ACHN (cell line): ENCODE results near the gene GBA2.

ENCODE experiments used
- DNase-seq: peaks from one replicate; pipeline ENCODE4 v3.0.0-alpha.2; 2015
- in situ Hi-C: cut with HindIII; loops from 2 replicates; pipeline ENCODE4 v1.10.0; 2017; ENCODE audit warnings: low sequenced_read_pairs, low pct_ligation_motif_present, low pct_unique_long_range_greater_than_20kb

The GBA2 gene

DNA sequence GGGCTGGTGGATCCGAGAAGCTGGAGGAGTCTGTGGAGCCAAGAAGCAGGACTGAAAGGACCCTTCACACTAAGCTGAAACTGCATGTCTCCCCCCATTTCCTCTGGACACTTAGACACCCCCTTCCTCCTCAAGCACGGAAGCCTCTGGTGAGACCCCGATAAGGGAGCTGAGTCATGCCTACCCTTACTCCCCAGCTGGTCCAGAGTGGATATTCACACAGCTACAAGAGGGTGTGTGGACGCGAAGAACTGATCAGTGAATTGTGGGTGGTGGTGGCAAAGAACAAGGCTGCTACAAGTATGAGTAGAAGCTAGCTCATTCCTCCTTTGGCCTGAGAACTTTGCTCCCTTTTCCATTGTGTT lies 21.4 kb downstream of the GBA2 start:
- in situ Hi-C loops: no loop called here
- DNase-seq: no peak

DNA sequence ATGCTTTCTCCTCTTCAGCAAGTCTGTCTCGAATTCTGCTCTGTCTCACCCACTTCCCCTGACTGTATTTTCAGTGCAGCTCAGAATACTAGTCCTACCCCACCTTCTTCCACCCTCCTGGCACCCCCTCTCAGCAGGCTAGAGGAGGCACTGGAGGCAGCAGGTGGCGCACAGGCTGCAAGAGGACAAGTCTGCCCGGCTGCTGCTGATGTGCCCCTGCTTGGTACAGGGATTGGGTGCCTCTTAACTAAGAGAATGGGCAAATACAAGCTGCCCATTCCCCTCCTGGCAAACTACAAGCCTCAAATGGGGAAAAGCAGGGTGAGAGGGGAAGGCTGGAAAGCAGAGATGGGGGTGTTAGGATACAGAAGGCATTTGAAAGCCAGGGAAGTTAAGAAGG lies 22.1 kb downstream of the GBA2 start:
- DNase-seq: peak; percentile 72

DNA sequence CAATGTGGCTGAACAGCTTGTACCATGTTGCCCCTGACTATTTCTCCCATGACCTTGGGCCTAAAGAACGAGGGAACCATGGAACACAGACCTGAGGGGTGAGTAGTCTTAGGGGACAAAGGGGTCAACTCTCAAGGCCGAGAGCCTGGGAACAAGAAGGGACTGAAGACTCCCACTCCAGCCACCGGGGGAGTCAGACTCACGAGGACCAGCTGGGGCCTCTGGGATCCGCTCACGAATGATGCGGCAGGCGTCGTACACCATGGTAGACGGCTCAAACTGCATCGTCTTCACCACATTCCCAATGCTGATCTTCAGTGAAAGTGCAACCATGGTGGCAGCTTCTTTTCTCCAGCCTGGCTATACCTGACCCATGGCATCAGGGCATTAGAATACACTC lies 23.7 kb downstream of the GBA2 start:
- in situ Hi-C loops: no loop called here
- DNase-seq: no peak

More for the DNA sequence above, 22.1 kb downstream of the GBA2 start:
- in situ Hi-C loops: no loop called here

DNA sequence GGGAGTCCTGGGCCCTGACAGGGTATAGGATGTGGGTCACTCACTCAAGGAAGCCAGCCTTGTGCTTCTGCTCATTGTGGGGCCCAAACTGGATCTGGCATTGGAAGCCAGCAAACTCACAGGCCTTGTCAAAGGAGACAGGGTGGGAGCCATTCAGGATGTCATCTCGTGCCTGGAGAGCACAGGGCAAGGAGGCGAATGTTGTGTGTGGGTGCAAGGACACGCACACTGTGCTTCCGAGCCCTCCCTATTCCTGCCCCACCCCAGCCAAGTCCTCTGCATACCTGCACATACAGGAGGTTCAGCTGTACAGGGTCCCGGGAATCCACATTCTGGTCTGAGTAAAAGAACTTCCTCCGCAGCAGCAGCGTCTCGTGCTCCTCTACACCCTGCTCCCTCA lies 25.1 kb downstream of the GBA2 start:
- in situ Hi-C loops: no loop called here
- DNase-seq: no peak

DNA sequence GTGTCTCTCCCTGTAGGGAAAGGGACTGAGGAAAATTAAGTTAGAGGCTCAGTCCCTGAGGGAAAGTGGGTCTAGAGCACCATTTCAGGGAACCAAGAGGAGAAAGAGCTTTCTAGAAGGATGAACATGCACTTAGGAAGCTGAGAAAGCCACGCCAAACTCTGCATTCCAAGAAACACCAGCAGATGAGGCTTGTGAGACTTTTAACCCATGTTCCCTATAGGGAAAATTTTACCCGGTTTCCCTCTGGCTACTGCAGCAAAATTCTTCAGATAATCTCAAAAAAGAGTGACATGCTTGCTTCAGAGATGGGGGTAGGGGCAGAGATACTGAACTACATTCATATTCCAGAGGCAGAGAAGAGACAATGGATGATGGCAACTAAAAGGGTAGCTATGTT lies 25.6 kb downstream of the GBA2 start:
- no peak for DNase-seq
- in situ Hi-C loops: no loop called here

DNA sequence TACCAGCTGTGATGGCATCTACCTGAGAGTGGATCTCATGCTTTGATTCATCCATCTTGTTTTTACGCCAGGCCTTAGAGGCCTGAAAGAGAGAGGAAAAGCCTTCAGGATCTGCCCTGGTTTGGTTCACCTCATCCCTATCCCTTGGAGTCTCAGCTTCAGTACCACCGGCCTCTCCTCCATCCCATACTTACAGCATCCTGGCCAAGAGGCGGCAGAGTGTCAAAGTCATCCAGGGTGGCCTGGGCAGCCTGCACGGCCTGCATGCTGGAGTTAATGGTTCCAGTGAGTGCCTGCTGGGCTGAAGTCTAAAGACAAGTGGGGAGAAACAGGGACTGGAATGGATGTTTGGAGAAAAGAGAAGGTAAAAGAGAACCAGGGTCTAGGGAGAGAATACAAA lies 29.5 kb downstream of the GBA2 start:
- in situ Hi-C loops: no loop called here
- DNase-seq: no peak

DNA sequence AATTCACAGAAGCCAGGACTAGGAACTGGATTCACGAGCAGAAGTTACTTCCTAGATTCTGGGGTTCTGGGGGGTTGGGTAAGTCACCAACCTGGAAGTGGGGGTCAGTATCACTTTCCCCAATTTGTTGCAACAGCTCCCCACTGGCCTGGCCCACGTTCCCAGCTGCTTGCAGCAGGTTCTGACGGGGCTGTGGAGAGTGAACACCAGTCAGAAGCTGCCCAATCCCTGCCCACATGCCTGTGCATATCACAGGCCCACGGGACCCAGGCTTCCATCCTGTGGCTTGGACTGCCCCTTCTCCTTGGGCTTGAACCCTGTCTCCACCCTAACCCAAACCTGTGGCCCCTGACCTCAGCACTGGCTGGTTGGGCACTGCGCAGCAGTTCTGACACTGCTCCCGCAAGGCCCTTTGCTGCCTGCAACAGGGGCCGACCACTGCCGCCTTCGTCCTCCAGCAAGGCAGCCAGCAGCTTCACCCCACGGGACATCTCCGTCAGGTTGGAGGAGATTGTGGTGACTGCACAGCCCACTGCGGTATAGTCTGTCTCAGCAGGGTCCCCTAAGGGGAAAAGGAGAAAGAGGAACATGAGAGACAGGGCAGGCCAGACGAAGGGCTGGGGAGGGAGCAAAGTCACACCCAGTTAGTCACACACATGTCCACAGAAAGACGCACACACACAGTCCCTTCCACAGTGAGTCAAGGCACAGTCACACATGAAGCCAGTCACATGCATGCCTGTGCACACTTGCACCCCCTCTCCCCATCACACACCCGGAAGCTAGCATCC lies 30.1 kb downstream of the GBA2 start:
- no peak for DNase-seq
- in situ Hi-C loops: no loop called here

DNA sequence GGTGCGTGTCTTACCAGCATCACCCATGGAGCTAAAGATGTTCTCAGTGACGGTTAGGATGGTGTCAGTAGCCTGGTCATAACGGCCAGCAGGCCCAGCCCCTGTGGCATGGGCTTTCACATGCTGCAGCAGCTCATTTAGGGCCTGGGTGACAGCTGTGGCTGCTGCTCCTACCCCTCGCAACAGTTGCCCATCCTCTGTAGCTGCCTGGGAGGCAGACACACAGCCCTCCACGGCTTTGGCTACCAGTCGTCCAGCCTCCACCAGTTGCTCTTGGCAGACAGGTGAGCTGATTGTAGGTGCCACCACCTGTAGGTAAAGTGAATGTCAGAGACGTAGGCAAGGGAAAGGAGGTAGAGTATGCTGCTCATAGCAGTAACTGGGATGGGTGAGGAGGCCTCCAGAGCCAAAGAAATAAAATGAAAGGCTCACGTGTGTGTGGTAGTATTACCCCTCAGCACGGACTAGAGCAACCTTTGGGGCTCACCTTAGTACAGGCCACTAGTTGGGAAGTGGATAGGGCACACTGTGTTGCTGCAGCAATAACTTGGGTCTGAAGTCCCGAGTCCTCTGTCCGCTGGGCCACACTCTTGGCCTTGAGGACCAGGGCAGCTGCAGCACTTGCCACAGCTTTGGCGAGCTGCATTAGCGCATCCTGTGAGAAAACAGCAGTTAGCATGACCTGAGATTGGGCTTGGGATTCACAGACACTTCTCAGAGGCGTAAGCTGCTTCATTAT lies 31.7 kb downstream of the GBA2 start:
- in situ Hi-C loops: no loop called here

DNA sequence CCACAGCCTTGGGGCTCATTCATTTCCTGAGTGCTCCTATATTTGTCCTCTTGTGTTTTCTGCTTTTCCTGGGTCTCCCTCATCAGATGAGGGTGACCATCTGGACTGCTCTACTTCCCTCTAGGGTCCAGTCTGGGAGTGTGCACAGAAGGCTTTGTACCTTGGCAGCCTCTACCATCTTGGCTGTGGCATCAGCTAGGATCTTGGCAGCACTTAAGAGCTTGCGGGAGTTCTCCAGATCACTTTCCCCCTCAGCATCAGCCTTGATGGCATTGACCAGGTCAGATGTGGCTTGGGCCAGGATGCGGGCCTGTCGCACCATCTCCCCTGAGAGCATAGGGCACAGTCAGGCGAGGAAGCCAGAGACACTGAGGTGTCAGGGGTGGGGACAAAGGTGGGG lies 32.8 kb downstream of the GBA2 start:
- in situ Hi-C loops: no loop called here
- no peak for DNase-seq

More for the DNA sequence above, 31.7 kb downstream of the GBA2 start:
- no peak for DNase-seq

DNA sequence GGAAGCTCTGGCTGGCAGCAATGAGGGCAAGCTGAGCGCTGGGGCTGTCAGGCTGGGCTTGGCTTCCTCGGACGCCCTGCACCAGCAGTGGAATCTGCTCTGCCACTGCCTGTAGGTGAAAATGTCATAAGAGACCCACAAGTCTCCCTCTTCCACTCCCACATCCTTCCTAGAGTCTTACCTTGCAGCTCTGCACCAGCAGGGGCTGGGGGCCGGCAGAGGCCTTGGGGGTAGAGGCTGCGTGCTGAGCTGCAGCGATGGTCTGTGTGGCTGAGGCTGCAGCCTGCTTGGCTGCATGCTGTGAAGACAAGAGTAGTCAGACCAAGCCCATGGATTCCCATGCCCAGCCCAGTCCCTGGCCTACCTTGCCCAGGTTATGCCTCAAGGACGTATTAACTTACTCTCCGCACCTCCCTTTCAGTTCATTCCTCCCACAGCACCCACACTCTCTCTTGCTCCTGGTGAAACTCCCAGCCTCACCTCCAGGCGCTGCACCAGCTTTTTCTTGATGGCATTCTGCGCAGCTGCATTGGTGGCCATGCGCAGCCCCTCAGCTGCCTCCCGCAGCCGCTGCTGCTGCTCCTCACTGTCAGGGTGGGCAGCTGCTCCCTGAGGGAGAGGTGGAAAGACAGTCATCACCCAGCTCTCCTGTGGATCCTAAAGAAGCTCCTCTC lies 34.3 kb downstream of the GBA2 start:
- in situ Hi-C loops: no loop called here
- DNase-seq: no peak

DNA sequence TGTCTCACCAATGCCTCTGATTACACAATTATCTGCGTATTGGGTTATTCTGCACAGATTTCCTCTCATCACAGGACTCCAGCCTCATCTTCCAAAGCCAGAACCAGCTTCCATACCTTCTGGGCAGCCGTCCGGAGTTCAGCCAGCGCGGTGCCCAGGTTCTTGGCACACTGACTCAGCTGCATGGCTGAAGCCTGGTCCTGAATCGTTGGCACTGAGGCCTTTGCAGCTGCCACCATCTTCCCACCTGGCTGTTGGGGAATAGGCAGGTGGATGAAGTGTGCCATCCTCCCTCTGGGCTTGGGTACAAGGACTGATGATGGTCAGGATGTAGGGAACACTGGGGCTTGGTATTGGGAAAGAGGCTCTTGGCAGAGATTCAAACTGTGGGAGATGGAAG lies 34.9 kb downstream of the GBA2 start:
- DNase-seq: no peak
- in situ Hi-C loops: no loop called here

DNA sequence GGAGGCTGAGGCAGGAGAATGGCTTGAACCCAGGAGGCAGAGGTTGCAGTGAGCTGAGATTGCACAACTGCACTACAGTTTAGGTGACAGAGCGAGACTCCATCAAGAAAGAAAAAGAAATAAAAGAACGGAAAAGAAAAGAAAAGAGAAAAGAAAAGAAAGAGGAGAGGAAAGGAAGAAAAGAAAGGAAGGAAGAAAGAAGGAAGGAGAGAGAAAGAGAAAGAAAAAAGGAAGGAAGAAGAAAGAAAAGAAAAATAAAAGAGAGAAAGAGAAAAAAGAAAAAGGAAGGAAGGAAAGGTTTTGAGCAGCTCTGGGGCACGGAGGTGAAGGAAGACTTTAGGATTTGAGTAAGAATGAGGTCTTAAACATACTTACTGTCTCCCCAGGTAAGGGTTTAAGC lies 35.5 kb downstream of the GBA2 start:
- no peak for DNase-seq
- in situ Hi-C loops: no loop called here

DNA sequence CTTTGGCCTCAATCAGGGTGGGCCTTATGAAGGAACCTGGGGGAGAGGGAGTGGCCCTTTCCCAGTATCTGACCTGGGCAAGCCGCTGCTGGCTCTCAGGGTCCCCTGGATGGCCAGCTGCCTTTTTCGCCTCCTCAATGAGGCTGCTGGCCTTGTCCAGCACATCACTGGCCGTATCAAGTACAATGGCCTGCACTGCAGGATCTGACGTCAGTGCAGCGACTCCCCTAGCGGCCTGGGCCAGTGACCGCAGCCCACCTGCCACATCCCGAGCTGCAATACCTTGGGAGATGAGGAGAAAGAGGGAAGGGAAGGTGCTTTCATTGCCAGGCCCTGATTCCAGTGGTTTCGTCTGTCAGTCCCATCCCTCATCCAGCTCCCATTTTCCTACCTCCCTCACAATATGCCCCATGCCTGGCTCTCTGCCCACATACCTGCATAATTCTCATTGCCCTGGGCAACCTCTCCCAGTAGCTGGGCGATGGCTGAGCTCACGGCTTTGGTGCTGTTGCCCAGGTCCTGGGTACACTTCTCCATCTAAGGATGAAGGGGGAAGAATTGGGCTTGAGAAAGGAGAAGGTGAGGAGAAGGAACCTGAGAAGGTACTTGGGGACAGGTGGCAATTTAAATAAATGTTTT lies 36.1 kb downstream of the GBA2 start:
- in situ Hi-C loops: no loop called here
- no peak for DNase-seq

DNA sequence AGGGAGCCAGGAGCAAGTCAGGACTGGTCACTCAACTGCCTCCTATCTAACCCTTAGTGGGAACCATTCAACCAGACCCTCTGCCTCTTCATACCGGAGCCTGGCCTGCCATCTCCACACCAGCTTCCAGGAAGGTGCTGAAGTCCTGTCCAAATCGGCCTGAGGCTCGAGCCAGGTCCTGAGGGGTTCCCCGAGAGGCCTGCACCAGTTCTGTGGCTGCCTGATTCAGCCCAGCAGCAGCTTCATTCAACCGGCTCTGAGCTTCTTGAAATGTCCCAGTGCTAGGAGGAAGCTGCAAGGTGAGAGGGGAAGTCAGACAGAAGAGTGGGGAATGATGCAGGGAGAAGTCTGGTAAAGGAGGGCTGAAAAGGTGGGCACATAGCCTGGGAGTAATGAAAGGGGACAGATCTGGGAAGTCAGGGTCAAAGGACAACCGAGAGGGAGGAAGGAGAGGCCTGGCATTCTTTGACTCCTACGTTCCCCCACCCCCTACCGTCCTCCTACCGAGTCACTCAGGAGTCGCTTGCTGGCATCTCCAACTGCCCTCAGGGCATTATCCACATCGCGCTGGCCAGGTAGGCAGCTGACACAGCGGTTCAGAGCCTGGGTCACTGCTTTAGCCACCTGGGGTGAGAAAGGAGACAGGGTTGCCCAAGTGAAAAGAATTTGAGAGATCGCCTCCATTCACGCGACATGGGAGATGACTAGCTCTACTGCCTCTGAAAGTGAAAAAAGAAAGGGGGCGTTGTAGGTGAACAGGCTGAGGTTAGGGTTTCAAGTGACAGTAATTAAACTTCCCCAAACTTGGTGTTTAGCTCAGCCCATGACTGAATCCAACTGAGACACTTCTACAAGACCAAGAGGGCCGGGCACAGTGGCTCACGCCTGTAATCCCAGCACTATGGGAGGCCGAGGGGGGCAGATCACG lies 37.3 kb downstream of the GBA2 start:
- no peak for DNase-seq
- in situ Hi-C loops: no loop called here

DNA sequence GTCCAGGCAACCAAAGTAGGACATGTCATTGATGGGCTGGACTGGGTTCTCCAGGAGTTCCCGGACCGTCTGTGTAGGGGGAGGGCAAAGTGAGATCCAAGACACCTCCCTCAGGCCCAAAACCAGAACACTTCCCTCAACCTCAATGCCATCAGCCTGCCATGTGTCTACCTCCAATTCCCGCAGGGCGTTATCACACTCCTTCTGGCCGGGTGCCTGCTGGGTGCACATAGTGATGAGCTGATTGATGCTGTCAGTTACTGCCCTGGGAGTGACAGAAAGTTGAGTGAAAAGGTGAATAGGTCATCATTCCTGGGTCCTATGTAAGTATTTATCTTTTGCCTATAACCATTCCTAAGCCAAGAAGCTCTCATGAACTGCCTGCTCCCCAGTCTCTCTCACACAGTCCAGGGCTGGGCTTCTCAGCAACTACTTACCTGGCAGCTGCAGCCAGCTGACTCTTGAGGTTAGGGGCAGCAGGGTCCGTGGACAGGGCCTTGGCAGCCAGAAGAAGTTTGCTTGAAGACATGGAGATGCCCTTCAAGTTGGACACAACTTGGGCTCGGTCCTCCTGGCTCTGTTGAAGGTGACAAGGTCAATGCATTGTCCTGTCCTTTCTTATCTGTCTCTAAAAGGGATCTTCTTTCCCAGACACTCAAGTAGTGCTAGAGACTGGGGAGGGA lies 38.1 kb downstream of the GBA2 start:
- no peak for DNase-seq
- in situ Hi-C loops: no loop called here

DNA sequence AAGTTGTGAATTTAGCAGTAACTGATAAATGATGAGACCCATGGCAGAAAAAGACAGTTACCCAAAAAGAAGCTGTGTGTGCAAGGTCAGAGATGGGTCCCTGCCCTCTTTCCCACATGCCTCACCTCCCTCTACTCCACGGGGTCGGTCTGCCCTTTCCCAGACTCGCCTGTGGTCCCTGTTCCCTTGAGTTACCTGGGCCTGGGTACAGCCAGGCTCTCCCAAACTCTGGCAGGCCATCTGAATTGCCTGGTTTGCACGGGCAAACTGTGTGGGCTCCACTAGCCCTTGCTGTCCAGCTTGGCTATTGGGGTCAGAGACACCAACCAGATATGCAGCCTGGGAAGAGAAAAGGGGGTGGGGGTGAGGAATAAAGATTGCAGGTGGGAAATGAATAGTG lies 40.9 kb downstream of the GBA2 start:
- DNase-seq: no peak
- in situ Hi-C loops: no loop called here

DNA sequence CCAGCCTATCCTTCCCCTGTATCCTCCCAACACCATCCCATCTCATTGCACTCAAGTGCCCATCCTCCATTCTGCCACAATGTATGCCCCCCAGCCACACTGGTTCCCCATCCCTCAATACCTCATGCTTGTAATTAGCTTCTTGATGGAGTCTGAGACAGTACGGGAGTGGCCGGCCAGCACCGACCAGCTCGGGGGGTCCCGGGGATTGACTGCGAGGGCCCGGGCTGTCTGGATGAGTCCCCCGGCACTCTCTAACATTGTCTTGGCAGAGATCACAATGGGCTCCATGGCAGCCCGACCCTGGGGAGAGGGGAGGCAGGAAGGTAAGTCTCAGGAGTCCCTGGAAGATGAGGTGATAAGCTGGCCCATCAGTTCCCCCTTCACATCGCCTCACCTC lies 42.1 kb downstream of the GBA2 start:
- DNase-seq: no peak
- in situ Hi-C loops: no loop called here
